ENCODE measurements around the gene SULF2.

The SULF2 gene

DNA sequence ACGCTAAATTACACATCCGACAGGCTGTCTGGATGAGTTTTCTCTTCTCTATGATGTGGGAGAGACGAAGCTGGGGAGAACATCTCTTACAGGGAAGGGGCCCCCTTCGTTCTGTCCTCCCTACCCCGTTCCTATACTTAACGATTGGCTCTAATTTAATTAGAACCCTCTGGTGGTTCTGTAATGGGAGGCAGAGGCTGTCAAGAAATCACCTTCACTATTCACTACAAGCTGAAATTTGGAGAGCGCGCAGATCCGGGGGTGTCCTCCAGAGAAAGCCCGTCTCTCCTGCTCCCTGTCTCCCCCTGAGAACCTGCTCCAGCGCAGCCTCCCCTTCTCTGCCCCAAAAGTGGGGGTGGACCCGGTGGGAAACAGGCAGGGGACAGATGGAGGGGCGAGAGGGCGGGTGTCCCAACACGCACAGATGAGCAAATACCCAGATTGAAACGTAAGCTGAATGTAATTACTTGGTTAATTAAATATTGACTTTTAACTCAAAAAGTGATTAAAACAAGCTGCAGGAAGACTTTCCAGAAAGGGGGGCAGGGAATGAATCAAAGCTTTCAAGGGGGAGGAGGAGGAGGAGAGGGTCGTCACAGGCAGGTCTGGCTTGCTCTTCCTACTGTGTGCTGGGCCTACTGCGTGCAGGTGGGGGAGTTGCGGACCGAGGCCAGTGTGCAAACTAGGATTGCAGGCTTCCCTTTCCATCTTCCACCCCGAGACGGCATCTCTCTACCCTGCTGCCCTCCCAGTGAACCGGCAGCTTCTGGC is 1.3 kb downstream of the SULF2 start:
- DNase-seq, result no peak

DNA sequence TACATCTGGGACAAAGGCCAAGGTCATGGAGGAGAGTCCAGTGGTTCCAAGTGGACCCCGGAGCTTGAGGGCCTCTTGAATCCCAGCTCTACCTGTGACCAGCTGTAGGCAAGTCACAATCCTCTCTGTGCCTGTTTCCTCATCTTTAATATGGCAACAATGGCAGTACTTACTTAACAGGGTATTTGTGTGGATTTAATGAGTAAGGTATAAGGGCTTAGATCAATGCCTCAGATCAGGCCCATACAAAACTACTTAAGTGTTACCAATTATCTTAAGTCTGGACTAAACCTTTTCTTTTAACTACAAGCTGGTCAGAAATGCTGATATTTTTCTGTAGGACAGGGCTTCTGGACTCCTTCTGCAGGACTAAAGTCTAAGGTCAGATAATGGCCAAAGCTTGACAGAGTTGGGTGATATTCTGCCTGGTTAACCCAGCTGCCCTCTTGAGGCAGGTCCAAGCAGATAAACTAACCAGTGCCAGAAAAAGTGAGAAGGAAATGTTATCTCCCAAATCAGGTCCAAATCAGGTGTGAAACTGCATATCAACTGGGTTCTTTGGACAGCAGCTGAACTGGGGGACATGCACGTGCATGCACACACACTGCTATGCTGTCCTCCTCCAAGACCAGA is 2.2 kb downstream of the SULF2 start:
- no peak for DNase-seq

DNA sequence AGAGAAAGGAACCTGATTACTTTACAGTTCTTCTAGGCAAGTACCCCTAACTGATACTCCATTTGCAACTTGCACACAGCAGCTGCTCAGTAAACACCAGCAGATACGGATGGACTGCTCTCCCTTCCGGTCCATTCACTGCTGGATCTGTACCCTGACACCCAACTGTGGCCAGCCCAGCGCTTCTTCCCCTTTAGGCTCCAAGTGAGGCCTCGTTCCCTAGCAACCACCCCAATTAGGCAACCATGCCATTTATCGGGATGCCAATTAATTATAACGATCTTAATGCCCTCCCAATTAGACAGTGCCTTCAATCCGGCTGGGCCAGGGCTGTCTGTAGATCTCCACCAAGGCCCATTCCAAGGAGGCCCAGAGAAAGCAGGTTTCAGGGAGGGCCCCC is 3.2 kb downstream of the SULF2 start:
- no peak for DNase-seq

DNA sequence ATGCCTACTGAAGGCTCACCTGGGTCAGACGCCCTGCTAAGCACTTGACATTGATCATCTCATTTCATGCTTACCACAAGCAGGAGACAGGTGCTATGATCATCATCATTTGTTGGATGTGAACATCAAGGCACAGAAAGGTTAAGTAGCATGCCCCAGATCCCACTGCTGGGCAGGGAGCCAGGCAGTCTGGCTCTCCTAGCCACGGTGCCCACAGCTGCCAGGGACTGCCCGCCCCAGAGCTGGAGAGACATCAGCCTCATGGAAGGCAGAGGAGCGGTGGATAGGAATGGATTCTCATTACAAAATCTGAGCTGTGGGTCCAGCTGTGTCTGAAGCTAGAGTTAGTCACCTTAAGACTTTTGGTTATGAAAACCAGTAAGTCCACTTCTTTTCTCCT is 3.6 kb downstream of the SULF2 start:
- peak; percentile 73 for DNase-seq

DNA sequence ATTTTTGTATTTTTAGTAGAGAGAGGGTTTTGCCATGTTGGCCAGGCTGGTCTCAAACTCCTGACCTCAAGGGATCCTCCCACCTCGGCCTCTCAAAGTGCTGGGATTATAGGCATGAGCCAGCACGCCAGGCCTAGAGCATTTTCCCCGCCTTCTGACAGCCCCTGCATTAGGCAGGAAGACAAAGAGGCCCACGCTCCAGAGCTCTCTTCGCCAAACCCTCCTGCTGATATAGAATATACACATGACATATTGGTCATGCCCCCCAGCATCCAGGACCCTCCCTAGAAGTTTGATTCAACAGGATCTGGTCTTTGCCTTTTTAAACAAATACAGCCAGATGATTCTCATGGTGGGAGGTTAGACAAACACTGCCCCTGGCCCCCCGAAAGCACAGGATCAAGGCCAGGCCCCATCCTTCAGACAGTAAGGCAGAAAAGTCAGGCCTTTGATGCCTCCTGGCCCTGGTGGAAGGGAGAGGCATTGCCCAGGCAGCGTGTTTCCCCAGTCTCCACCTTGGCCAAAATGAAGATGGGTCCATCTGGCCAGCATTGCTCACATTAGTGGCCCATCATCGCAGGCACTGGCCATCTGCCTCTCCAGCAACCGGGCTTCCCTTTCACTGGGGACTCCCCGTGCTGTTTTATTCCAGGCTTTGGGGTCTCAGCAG is 4.4 kb downstream of the SULF2 start:
- DNase-seq, result no peak

DNA sequence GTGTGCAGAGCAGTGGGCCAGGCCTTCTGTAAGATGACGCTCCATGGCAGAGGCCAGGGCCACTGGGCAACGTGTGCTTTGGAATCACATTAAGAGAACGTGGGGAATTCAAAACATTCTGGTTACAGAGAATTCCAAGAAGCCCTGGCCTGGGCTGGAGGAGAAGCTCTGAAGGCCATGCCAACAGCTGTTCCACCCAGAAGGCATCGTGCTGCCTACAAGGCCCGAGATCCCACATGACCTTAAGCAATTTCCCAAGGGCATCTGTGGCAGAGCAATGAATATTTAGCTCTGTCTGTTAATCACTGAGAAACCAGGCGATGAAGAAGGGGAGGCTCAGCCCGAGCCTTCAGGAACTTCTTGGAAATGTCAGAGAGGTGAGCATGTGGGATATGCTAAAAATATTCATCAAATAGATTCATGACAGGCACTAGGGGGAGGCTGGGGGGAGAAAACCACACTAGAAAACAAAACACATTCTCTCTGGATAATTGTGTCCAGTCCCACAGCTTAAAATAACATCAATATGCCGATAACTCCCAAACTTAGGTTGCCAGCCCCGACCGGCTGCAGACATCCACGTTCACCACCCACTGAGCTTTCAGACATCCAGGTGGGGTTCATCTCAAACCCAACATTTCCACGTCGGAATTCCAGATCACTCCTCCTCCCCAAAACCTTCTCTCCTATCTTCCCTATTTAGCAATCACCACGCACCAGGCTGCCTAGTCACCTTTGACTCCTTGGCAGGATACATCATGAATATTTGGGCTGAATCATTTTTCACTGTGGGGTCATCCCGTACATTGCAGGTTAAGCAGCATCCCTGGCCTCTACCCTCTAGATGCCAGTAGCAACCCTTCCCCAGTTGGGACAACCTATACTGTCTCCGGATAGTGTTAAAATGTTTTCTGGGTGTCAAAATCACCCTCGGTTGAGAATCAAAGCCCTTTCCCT is 6.6 kb downstream of the SULF2 start:
- DNase-seq, result no peak

DNA sequence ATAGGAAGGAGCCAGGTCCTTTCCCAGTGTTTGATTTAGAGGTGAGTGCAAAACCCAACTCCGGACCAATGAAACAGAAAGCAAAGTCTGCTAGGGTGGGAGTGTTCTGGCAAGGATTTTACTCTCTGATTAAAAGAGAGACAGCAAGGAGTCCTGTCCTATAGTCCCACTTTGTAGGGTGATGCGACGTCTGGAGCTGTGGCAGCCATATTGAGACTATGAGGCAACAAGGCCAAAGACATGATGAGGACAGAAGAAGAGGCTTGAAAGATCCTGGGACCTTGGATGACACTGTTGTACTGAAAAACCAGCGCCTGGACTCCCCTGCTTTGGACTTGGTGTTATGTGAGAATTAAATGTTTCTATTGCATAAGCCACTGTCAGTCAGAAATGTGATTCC is 8.1 kb downstream of the SULF2 start:
- no peak for DNase-seq

DNA sequence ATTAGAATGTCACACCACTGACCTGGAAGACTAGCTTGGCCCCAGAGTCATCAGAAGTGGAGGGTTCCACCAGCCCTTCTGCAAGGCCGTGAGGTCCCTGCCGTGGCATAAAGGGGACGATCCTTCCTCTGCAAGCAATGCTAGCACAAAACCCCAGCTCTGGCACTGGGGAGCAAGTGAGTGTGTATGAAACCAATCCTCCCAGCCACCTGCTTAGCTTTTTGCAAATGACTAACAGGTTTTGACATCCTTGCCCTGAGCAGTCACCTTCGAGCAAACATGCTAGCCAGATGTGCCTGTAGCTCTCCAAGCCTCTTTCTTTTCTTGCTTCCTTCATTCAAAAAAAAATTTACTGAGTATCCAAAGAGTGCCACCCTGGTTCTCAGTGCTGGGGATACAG is 8.6 kb downstream of the SULF2 start:
- no peak for DNase-seq

DNA sequence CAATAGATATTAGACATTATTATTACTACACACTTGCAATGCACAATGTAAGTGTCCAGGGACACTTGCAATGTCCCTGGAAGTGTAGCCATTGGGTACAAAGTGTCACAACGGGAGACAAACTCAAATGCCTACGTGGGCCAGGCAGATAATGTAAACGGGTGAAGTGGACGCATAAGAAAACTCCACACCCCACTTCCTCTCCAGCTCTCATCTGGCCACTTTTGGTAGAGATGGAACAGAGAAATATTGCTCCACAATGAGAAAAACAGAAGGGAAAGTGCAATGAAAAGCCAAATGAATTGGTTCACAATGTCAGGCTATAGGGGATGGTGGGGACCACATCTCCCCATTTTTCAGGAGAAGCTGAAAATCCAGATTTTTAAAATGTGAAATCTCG is 9.4 kb downstream of the SULF2 start:
- DNase-seq, result no peak

DNA sequence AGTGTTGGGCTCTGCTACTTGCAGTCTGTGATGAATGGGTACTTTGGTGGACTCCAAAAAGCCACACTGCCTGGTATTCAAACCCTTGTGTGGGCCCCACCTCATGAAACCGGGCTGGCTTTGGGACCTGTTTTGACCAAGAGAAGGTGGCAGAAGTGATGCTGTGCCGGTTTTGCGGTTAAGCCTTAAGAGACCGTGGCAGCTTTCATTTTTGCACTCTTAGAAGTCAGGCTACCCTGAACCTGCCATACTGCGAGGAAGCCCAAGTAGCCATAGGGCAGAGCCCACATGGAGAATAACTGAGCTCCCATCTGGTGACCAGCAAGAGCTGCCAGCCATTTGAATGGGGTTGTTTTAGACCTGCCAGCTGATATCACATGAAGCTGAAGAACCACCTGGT is 10.2 kb downstream of the SULF2 start:
- no peak for DNase-seq

DNA sequence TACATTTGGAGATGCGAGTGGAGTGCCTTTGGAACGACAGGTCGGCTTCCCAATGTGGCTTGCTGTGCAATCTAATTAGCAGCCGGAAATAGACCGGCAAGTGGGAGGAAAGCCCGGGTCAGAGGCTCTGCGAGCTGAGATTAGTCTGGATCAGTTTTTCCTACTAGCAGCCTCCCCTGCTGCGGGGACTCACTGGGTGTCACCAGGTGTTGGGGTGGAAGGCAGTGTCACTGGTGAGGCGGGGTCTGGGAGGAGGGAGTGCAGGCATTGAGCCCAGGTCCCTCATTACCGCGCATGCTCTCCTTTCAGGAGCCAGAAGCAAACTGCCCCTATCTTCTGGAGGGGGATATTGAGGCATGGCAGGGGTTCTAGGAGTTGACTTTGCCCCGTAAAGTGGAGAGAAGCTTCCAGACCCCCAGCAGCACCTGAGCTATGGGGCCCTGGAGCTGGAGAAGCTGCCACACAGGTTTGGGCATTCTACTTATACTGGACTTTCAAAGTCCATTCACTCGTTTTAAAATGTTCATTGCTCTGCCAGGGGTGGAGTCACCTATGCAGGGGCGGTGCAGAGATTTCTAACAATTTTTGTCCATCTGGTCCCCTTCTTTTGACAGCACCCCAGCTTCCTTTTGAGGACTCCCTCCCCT is 11.0 kb downstream of the SULF2 start:
- peak; percentile 25 for DNase-seq

DNA sequence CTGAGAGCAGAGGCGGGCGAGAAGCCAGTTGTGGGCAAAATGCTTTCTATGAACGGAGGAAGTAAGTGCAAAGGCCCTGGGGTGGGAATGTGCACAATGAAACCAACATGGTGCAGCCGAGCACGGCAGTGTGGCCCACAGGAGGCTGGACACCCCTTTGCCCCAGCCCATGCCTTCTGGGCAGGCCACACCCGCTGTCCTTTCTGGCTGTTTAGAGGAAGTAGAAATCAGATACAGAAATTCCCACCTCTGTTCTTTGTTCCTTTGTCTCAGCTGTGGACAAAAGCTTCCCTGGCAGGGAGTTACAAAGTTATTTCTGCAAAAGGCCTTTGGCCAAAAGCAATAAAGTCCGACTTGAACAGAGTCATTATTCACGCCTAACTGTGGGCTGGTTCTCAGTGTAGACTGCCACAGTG is 11.9 kb downstream of the SULF2 start:
- DNase-seq, result no peak

DNA sequence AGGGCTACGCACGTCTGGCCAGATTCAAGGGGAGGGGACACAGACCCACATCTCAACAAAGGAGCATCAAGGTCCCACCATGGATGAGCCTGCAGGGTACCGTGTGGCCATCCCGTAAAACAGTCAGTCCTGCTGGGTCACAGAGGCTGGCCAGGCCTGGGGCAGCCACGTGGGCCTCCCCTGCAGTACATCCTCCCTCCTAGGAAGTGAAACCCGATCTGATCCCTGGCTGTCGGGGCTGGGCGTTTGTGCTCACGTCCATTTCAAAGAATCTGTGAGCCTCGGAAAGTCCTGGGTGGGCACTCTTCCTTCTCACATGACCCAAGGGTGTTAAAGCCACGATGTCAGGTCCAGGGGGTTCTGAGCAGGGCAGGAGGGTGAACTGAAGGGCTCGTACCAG is 14.3 kb downstream of the SULF2 start:
- DNase-seq, result no peak

DNA sequence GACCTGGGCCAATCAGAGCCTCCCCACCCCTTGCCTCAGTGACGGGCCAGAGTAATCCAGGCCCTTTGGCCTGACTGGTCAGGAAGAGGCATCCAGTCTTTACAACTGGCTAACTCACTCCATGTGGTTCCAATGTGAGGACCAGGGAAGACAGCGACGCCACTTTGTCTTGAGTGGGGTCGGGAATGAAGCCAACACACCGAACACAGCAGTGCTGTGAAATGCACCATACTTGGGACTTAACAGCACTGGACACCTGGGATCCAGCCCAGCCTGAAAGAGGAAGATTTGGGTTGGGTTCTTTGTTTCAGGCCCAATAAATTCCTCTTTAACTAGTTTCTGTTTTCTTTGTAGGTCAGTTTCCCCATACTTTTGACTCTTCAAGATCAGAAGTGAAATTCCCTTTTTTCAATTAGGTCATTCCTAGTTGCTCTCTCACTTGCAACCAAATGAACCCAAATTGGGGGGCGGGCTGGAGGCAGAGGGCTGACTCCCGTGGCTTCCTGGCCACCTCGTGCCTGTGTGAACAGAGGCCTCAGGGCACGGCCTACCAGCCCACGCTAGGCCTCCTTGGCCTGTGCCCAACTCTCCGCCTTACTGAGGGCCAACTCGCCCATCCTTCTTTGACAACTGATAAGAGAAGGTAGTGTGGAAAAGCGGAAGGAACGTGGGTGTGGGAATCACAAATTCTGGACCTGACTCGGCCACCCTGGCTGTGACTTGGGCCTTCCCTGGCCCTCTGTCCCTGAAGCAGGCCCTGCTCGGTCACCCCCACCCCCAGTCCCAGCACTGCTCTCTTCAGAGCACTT is 17.1 kb downstream of the SULF2 start:
- DNase-seq, result no peak

DNA sequence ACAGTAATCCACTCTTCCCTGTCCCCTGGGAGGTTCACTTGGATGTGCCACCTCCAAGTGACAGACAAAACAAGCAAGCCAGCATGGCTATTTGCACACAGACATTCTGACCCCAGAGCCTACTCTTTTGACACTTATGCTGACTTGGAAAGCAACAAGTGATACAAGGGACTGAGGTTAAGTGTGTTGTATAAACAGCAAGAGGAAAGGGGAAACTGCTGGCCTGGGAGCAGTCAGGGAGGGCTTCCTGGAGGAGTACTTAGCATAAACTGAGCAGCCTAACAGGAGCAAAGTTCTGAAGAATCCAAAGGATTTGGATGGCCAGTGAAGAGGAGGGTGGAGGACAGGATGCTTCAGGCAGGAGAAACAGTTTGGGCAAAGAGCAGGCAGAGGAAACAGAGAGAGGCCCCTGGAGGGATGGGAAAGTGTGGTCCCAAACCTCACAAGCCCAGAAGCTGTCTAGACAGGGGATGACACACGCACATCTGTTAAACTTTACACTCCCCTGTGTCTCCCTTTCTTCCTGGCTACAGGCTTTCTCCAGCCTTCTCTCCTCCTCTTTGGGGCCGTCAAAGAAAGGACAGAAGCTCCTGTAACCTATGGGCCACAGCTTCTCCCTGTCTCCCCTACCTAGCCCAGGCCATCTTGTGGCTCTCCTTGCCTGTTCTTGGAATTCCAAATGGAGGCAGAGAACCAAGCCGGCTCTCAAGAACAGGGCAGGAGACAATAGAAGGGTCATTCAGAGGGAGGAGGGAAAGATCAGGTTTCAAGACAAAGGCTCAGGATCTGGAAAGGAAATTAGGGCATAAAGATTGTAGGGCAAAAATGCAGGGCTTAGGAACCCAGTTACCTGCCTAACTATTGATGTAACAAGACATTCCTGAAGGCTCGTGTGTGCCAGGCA is 19.3 kb downstream of the SULF2 start:
- no peak for DNase-seq

DNA sequence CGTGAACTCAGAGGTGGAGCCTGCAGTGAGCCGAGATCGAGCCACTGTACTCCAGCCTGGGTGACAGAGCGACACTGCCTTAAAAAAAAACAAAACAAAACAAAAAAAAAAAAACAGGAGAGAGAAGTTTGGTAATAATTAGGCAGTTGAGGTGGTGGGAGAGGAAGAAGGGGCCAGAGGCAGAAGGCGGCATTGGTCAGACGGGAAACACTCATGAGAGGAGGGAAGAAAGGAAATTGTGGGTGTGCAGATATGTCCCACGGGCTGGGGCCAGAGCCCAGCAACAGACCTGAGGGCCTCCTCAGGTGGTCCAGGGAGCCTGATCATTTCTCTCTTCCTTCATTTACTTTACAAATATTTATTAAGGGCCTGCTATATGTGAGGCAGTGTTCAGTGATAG is 20.0 kb downstream of the SULF2 start:
- no peak for DNase-seq

DNA sequence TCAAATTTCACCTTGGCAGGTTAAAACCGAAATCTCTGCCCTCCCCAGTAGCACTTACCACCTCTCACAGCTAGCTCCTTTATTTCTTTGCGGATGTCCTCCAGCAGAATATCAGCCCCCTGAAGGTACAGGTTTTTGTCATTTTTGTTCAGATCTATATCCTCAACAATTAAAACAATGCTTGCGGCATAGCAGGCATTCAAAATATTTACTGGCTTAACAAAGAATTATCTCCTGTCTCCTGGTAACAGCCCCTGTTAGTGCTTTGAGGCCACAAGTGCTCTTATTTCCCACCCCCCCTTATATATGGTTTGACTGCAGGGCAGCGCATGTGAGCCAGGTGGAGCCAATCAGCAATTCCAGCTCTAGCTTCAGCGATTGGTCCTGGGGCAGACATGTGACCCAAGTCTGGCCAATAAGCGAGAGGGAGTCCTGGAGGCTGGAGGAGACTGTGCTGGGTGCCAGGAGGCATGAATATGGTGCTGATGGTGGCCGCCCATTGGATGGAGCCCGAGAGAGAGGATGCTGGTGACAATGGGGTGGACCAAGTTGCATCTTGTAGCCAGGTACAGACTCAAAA is 21.0 kb downstream of the SULF2 start:
- DNase-seq, result no peak

DNA sequence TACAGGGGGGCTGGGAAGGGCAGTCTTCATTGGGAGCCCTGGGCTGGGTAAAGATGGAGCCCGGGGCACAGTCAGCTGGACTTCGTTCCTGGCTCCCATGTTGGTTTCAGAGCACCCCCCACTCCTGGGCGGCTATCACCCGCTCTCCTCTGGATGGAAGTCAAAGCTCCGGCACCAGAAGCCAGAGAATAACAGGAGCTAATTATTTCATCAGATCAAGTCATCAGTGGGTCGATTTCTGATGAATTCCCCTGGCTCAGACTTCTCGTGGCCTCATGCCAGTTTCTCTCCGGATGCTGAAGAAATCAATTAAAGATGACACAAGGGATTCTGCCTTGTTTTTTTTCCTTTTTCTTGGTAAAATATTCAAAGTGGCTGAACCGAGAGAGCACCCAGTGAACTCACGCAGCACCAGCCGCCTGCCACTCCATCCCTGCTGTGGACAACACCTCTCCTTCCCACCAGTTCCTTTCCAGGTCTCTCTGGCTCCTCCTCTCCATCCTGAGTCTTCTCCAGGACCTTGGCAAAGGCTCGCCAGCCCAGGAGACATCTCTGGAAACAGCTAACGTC is 22.5 kb downstream of the SULF2 start:
- no peak for DNase-seq

DNA sequence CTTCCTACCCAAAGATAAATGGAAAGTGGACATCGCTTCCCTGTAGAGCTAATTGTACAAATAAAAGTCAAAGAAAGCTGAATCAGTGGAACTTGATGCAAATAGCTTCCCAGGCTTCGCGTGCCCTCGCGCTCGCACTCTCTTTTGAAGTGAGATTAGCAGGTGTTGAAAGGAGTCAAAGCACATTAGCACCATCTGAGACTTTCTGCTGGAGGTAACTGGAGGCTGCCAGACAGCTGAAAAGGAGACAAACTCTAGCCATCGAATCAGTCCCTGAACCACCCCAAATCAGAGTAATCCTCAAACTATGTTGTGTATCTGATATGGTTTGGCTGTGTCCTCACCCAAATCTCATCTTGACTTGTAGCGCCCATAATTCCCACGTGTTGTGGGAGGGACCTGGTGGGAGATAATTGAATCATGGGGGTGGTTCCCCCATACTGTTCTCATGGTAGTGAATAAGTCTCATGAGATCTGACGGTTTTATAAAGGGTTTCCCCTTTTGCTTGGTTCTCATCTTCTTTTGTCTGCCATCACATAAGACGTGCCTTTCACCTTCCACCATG is 23.7 kb downstream of the SULF2 start:
- no peak for DNase-seq
